GM19023 (cell line): ENCODE results near the gene SMAD3.

ENCODE experiments used
- ATAC-seq: cut with Tn5 transposase; IDR thresholded peaks from one replicate; pipeline ENCODE4 v1.9.1; 2021; ENCODE audit warnings: mild to moderate bottlenecking, moderate library complexity; ENCODE audit not compliant: unreplicated experiment

The SMAD3 gene

GRCh38 chr15:67035886-67036285 is 29.5 kb upstream of the SMAD3 start:
- no peak for ATAC-seq

GRCh38 chr15:67036775-67037555 is 28.4 kb upstream of the SMAD3 start:
- ATAC-seq, result no peak

- ATAC-seq, result no peak
Observed at GRCh38 chr15:67037694-67038093, 27.7 kb upstream of the SMAD3 start.

GRCh38 chr15:67038736-67039135 is 26.7 kb upstream of the SMAD3 start:
- no peak for ATAC-seq

GRCh38 chr15:67039384-67040075 is 25.9 kb upstream of the SMAD3 start:
- ATAC-seq, result no peak

- ATAC-seq, result no peak
Observed at GRCh38 chr15:67040277-67040676, 25.1 kb upstream of the SMAD3 start.

GRCh38 chr15:67042551-67043142 is 22.8 kb upstream of the SMAD3 start:
- no peak for ATAC-seq

GRCh38 chr15:67043939-67044771 is 21.2 kb upstream of the SMAD3 start:
- no peak for ATAC-seq

- no peak for ATAC-seq
Observed at GRCh38 chr15:67047149-67047661, 18.2 kb upstream of the SMAD3 start.

- no peak for ATAC-seq
Observed at GRCh38 chr15:67048281-67049279, 16.8 kb upstream of the SMAD3 start.

- no peak for ATAC-seq
Observed at GRCh38 chr15:67049351-67050044, 15.9 kb upstream of the SMAD3 start.

GRCh38 chr15:67050062-67050461 is 15.3 kb upstream of the SMAD3 start:
- ATAC-seq, result no peak

GRCh38 chr15:67050522-67051087 is 14.8 kb upstream of the SMAD3 start:
- ATAC-seq, result no peak

- ATAC-seq, result no peak
Observed at GRCh38 chr15:67051088-67052045, 14.0 kb upstream of the SMAD3 start.

GRCh38 chr15:67054676-67055075 is 10.7 kb upstream of the SMAD3 start:
- no peak for ATAC-seq

GRCh38 chr15:67059127-67059553 is 6.3 kb upstream of the SMAD3 start:
- no peak for ATAC-seq

GRCh38 chr15:67061811-67062368 is 3.5 kb upstream of the SMAD3 start:
- ATAC-seq, result no peak
